Activated naive CD8-positive, alpha-beta T cell treated with anti-CD3 and anti-CD28 coated beads, Interleukin-2, amount 10 ng/mL, durations not matched to agents 7 days and 5 days (primary cell): Measurements from ENCODE around the gene CYTH3. TPM values are rescaled to one million over a fixed set of nuclear protein-coding genes. Genes with fewer than 3 reads are reported as not detected.
"Not testable (repeated sequence)": the region's sequence is repeated elsewhere in the genome, so short reads cannot be mapped to it uniquely, and the experiment has no call there.

ENCODE experiments used
- ATAC-seq: fragments of 150-1000 bp; cut with Tn5 transposase; one replicate; pipeline ENCODE4 v1.10.0; 2021; ENCODE audit warnings: low read depth, moderate library complexity
- POLR2A ChIA-PET: fragments of 350-600 bp; sonication (Branson Sonifier 250); formaldehyde crosslinking; loops from one replicate; lab custom pipeline; 2021; ENCODE audit warnings: antibody characterized with exemption; lab: Charles Lee
- DNase-seq: peaks from one replicate; pipeline ENCODE4 v3.0.0; 2021
- H3K27ac Mint-ChIP-seq: one replicate; pipeline ENCODE4 v1.8.0; 2022; ENCODE audit warnings: mild to moderate bottlenecking, mixed read lengths
- H3K27me3 Mint-ChIP-seq: one replicate; pipeline ENCODE4 v1.8.0; 2022; ENCODE audit warnings: mild to moderate bottlenecking, moderate library complexity, mixed read lengths
- H3K36me3 Mint-ChIP-seq: one replicate; pipeline ENCODE4 v1.8.0; 2021; ENCODE audit warnings: mild to moderate bottlenecking, mixed read lengths
- H3K4me1 Mint-ChIP-seq: one replicate; pipeline ENCODE4 v1.8.0; 2021; ENCODE audit warnings: mixed read lengths
- H3K4me3 Mint-ChIP-seq: one replicate; pipeline ENCODE4 v1.8.0; 2022; ENCODE audit warnings: mild to moderate bottlenecking, moderate library complexity, mixed read lengths
- H3K9me3 Mint-ChIP-seq: one replicate; pipeline ENCODE4 v1.8.0; 2021; ENCODE audit warnings: mixed read lengths
- total RNA-seq, 2 experiments: library from RNA; stranded (reverse); gene quantifications; one replicate each; pipeline ENCODE4 v1.2.3, GENCODE V29; 2021

Gene CYTH3
- total RNA-seq, 2 experiments from 2014 or later = 9.8 to 12.5 TPM

DNA sequence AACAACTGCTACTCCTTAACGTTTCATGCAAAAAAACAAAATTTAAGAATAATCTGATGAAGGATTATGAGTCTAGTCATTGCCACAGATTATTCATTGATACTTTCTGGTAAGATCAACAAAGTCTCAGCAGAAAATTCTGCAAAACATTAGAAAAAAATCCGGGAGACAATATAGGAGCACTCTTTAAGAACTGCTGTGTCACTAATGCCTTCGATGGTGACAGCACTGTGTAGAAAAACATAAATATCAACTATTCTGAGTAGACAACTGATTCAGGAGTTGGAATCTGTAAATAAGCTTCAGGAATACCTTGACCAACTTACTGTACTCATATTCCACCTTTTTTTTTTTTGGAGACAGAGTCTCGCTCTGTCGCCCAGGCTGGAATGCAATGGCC lies 69.0 kb downstream of the CYTH3 start:
- POLR2A ChIA-PET = interaction anchor here (0.5 to 0.7 kb wide), 2 partner anchors 16 to 80 kb away, joined by 3 to 6 read pairs; no protein-coding TSS in a partner anchor
- H3K9me3 Mint-ChIP-seq = no peaks in the 10 kb centered on the region
- DNase-seq (no peak), ATAC-seq (no peak)
- H3K36me3 Mint-ChIP-seq = no peaks in the 10 kb centered on the region
- H3K4me1 Mint-ChIP-seq = peaks cover 3% of the 10 kb centered on the region
- H3K27ac Mint-ChIP-seq = no peak overlapping the region
- peaks cover 8% of the 10 kb centered on the region for H3K27me3 Mint-ChIP-seq
- no peak overlapping the region for H3K4me3 Mint-ChIP-seq

GRCh38 chr7:6202117-6202516 lies 70.3 kb downstream of the CYTH3 start:
- Mint-ChIP-seq H3K27me3 (peaks cover 6% of the 10 kb centered on the region), H3K36me3 (no peaks in the 10 kb centered on the region), H3K9me3 (no peaks in the 10 kb centered on the region), H3K27ac (no peak overlapping the region), H3K4me1 (peaks cover 3% of the 10 kb centered on the region), H3K4me3 (no peak overlapping the region)
- ATAC-seq (no peak), DNase-seq (no peak)
- POLR2A ChIA-PET = no interaction called here

GRCh38 chr7:6200971-6201370 lies 71.5 kb downstream of the CYTH3 start:
- ATAC-seq = no peak
- H3K36me3 Mint-ChIP-seq = no peaks in the 10 kb centered on the region
- H3K4me1 Mint-ChIP-seq = peaks cover 3% of the 10 kb centered on the region
- H3K4me3 Mint-ChIP-seq = no peak overlapping the region
- DNase-seq = no peak
- peaks cover 4% of the 10 kb centered on the region for H3K27me3 Mint-ChIP-seq
- POLR2A ChIA-PET = no interaction called here
- H3K9me3 Mint-ChIP-seq = no peaks in the 10 kb centered on the region
- H3K27ac Mint-ChIP-seq = no peak overlapping the region

- DNase-seq (no peak), ATAC-seq (no peak)
- Mint-ChIP-seq H3K9me3 (no peaks in the 10 kb centered on the region), H3K27me3 (peaks cover 4% of the 10 kb centered on the region), H3K4me1 (peaks cover 3% of the 10 kb centered on the region), H3K36me3 (no peaks in the 10 kb centered on the region), H3K27ac (no peak overlapping the region), H3K4me3 (no peak overlapping the region)
- POLR2A ChIA-PET = interaction anchor here (0.7 kb wide), 1 partner anchor 11 kb away, joined by 4 read pairs; no protein-coding TSS in a partner anchor
Observed at GRCh38 chr7:6198689-6199595, 73.5 kb downstream of the CYTH3 start.

DNA sequence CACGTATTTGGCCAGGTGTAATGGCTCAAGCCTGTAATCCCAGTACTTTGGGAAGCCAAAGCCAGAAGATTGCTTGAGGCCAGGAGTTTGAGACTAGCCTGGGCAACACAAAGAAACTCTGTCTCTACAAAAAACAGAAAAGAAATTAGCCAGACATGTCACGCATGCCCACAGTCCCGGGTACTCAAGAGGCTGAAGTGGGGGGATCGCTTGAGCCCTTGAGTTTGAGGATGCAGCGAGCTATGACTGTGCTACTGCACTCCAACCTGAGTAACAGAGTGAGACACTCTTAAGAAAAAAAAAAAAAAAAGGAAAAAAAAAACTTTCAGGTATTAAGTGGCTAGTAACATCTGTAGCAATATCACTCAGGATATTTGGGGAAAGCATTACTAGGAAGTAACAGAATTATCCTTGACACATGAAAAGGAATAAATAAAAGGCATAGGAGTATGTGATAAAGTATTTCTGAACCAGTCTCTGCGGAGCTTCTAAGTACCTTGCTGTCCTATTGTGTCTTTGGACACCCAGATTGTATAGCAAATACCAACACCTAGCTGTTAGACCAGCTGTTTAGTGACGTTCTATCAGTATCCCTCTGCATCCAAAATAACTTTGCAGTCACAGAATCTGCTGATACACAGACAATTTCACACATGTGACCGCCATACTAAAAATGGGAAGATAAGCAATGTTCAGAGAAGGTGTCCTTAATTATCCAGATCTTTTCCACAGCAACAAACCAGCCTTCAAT lies 74.4 kb downstream of the CYTH3 start:
- DNase-seq (no peak), ATAC-seq (no peak)
- Mint-ChIP-seq H3K27me3 (peaks cover 4% of the 10 kb centered on the region), H3K9me3 (no peaks in the 10 kb centered on the region), H3K27ac (no peak overlapping the region), H3K36me3 (no peaks in the 10 kb centered on the region), H3K4me3 (no peak overlapping the region), H3K4me1 (peaks cover 3% of the 10 kb centered on the region)
- POLR2A ChIA-PET = interaction anchor here (0.7 kb wide), 1 partner anchor 11 kb away, joined by 4 read pairs; no protein-coding TSS in a partner anchor

DNA sequence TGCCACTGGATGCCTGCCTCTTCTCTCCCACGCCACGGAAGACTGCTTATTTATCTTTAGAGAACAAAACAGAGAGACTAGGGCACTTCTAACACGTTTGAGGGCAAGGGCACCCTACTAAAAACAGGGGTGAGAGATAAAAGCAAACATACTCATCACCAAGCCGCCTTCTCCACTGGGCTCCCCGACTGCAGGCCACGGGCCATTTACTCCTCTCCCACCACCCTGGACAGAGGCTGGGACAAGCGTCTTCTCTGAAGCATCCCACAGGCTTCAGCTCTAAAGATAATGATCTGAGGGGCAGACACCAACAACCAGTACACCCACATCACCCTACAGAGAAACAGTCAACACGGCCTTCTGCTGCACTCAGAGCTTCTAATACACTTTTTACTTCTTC lies 78.7 kb downstream of the CYTH3 start:
- Mint-ChIP-seq H3K4me3 (no peak overlapping the region), H3K27ac (no peak overlapping the region)
- POLR2A ChIA-PET = no interaction called here

DNA sequence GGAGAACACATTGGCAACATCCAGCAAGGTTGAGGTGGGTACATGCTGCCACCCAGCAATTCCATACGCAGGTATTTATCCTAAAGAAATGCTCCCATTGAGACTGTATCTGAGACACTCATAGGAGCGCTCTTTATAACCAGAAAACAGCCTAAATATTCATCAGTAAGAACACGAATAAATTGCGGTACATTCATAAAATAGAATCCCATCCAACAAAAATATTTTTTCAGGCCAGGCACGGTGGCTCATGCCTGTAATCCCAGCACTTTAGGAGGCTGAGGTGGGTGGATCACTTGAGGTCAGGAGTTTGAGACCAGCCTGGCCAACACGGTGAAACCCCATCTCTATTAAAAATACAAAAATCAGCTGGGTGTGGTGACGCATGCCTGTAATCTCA lies 81.9 kb downstream of the CYTH3 start:
- H3K4me1 Mint-ChIP-seq, POLR2A ChIA-PET, H3K27ac Mint-ChIP-seq, H3K9me3 Mint-ChIP-seq, H3K36me3 Mint-ChIP-seq, DNase-seq, H3K27me3 Mint-ChIP-seq, ATAC-seq, H3K4me3 Mint-ChIP-seq: not testable (repeated sequence)

More for the DNA sequence above, 78.7 kb downstream of the CYTH3 start:
- H3K9me3 Mint-ChIP-seq = no peaks in the 10 kb centered on the region
- no peak for DNase-seq
- H3K36me3 Mint-ChIP-seq = no peaks in the 10 kb centered on the region
- H3K4me1 Mint-ChIP-seq = no peaks in the 10 kb centered on the region
- no peak for ATAC-seq
- H3K27me3 Mint-ChIP-seq = peaks cover 2% of the 10 kb centered on the region

DNA sequence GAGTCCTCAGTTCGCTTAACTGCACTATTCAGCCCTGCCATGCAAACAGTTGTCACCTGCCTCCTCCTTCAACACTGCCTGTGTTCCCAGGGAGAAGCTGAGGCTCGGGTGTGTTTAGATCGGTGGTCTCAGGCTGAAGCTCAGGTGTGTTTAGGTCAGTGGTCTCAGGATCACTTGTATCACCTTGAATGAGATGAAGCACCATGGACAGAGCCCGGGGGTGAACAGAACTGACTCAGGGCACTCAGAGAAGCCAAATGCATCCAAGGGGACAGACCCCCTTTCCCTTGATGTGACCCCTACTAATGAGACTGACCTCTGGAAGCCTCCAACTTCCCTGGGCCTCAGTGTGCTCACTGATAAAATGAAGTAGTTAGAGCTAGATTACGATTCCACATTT lies 84.0 kb downstream of the CYTH3 start:
- H3K4me3 Mint-ChIP-seq = no peak overlapping the region
- H3K4me1 Mint-ChIP-seq = no peaks in the 10 kb centered on the region
- H3K27me3 Mint-ChIP-seq = no peaks in the 10 kb centered on the region
- POLR2A ChIA-PET = no interaction called here
- no peak for ATAC-seq
- H3K36me3 Mint-ChIP-seq = no peaks in the 10 kb centered on the region
- no peak for DNase-seq
- no peaks in the 10 kb centered on the region for H3K9me3 Mint-ChIP-seq
- H3K27ac Mint-ChIP-seq = no peak overlapping the region

- Mint-ChIP-seq H3K4me3 (no peak overlapping the region), H3K4me1 (no peaks in the 10 kb centered on the region), H3K36me3 (no peaks in the 10 kb centered on the region), H3K9me3 (no peaks in the 10 kb centered on the region), H3K27me3 (peaks cover 4% of the 10 kb centered on the region), H3K27ac (no peak overlapping the region)
- ATAC-seq = no peak
- POLR2A ChIA-PET = no interaction called here
- no peak for DNase-seq
Observed at GRCh38 chr7:6186577-6186976, 85.8 kb downstream of the CYTH3 start.

DNA sequence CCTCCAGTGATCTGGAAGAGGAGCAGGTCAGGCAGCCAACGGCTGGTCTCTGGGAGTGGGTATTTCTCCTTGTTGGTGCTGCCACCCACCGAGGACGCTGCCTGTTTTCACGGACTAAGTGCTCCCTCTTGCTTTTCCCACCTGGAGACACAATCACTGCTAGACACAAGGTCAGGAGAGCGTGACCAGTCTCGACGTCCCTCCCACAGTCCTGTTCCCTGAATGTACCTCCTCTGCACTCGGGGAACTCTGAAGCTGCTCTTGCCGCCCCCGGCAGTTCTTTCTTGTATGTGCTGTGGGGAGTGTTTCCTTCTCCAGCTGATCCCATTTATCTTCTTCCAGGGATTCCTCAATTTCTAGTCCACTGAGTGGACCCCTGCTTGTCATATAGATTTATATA lies 89.4 kb downstream of the CYTH3 start:
- Mint-ChIP-seq H3K9me3 (no peaks in the 10 kb centered on the region), H3K27me3 (peaks cover 4% of the 10 kb centered on the region), H3K27ac (no peak overlapping the region), H3K4me3 (no peak overlapping the region), H3K36me3 (no peaks in the 10 kb centered on the region), H3K4me1 (no peaks in the 10 kb centered on the region)
- DNase-seq (no peak), ATAC-seq (no peak)
- POLR2A ChIA-PET = no interaction called here

GRCh38 chr7:6181136-6181535 lies 91.3 kb downstream of the CYTH3 start:
- H3K4me3 Mint-ChIP-seq = no peak overlapping the region
- H3K27ac Mint-ChIP-seq = no peak overlapping the region
- H3K4me1 Mint-ChIP-seq = no peaks in the 10 kb centered on the region
- POLR2A ChIA-PET = no interaction called here
- H3K27me3 Mint-ChIP-seq = peaks cover 4% of the 10 kb centered on the region
- H3K36me3 Mint-ChIP-seq = no peaks in the 10 kb centered on the region
- DNase-seq (no peak), ATAC-seq (no peak)
- H3K9me3 Mint-ChIP-seq = no peaks in the 10 kb centered on the region

DNA sequence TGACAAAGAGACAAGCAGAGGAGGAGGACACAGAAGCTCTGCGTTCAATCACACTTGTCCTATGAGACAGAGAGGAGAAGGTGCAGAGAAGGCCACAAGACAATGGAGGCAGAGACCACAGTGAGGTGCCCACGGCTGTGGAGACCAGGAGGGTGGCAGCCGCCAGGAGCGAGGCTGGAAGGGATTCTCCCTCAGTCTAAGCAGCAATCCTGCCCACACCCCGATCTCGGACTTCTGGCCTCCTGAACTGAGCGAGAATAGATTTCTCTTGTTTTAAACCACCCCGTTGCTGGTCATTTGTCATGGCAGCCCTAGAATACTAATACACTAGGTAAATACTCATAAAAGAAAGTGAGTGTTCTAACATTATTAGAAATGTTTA lies 92.1 kb downstream of the CYTH3 start:
- H3K27me3 Mint-ChIP-seq = peaks cover 4% of the 10 kb centered on the region
- no peak overlapping the region for H3K27ac Mint-ChIP-seq
- POLR2A ChIA-PET = no interaction called here
- no peaks in the 10 kb centered on the region for H3K9me3 Mint-ChIP-seq
- no peak overlapping the region for H3K4me3 Mint-ChIP-seq
- ATAC-seq = no peak
- no peak for DNase-seq
- no peaks in the 10 kb centered on the region for H3K36me3 Mint-ChIP-seq
- H3K4me1 Mint-ChIP-seq = no peaks in the 10 kb centered on the region

GRCh38 chr7:6179620-6180343 lies 92.6 kb downstream of the CYTH3 start:
- no peak for ATAC-seq
- H3K4me3 Mint-ChIP-seq = no peak overlapping the region
- POLR2A ChIA-PET = no interaction called here
- no peak for DNase-seq
- H3K27me3 Mint-ChIP-seq = peaks cover 4% of the 10 kb centered on the region
- no peaks in the 10 kb centered on the region for H3K4me1 Mint-ChIP-seq
- H3K9me3 Mint-ChIP-seq = no peaks in the 10 kb centered on the region
- H3K27ac Mint-ChIP-seq = no peak overlapping the region
- no peaks in the 10 kb centered on the region for H3K36me3 Mint-ChIP-seq
